HepG2 (cell line): Measurements from ENCODE around the gene STX5. TPM values are rescaled to one million over a fixed set of nuclear protein-coding genes. Genes with fewer than 3 reads are reported as not detected.

ENCODE experiments used
- ATF4 ChIP-seq, 2 experiments: fragments of 450-650 bp in 1 of 2; sonication (generic) in 1 of 2; formaldehyde crosslinking; IDR thresholded peaks; 2 replicates each; pipeline versions ENCODE4 v1.5.0 to v1.8.0; 2020 to 2022; ENCODE audit warnings: mild to moderate bottlenecking in 1 of 2, missing genetic modification reagents in 1 of 2
- FOXK1 ChIP-seq: sonication (generic); formaldehyde crosslinking; IDR thresholded peaks from 2 replicates; pipeline ENCODE4 v1.4.0; 2020; ENCODE audit warnings: low read depth, missing genetic modification reagents, borderline replicate concordance
- RNF2 ChIP-seq: fragments of 450-650 bp; conservative IDR thresholded peaks from 2 replicates; pipeline ENCODE4 v1.6.1; 2016; ENCODE audit warnings: low read depth
- RNF219 ChIP-seq: sonication (generic); formaldehyde crosslinking; IDR thresholded peaks from 2 replicates; pipeline ENCODE4 v1.5.0; 2020; ENCODE audit warnings: mild to moderate bottlenecking, missing genetic modification reagents
- SETDB1 ChIP-seq: sonication (generic); formaldehyde crosslinking; IDR thresholded peaks from 2 replicates; pipeline ENCODE4 v1.5.1; 2020; ENCODE audit warnings: missing genetic modification reagents, mild to moderate bottlenecking, borderline replicate concordance
- SMAD1 ChIP-seq: sonication (generic); formaldehyde crosslinking; IDR thresholded peaks from 2 replicates; pipeline ENCODE4 v1.4.0; 2020; ENCODE audit warnings: missing genetic modification reagents, low read depth, mild to moderate bottlenecking, borderline replicate concordance
- SMAD3 ChIP-seq: sonication (generic); formaldehyde crosslinking; IDR thresholded peaks from 2 replicates; pipeline ENCODE4 v1.4.0; 2020; ENCODE audit warnings: missing genetic modification reagents
- TEAD2 ChIP-seq: sonication (generic); formaldehyde crosslinking; IDR thresholded peaks from 2 replicates; pipeline ENCODE4 v1.9.0; 2021; ENCODE audit warnings: missing genetic modification reagents
- TFDP1 ChIP-seq: IDR thresholded peaks from 2 replicates; pipeline ENCODE4 v1.6.1; 2016; ENCODE audit warnings: missing compliant biosample characterization, missing genetic modification reagents, borderline replicate concordance
- USF2 ChIP-seq, 2 experiments: sonication (generic) in 1 of 2; formaldehyde crosslinking in 1 of 2; IDR thresholded peaks; 2 replicates each; pipeline versions ENCODE4 v1.5.1 to v1.6.1; 2011 to 2020; ENCODE audit warnings: borderline replicate concordance in 1 of 2, low read depth in 1 of 2, low read length in 1 of 2, mild to moderate bottlenecking in 1 of 2, missing genetic modification reagents in 1 of 2, moderate library complexity in 1 of 2
- ZBTB34 ChIP-seq: sonication (generic); formaldehyde crosslinking; IDR thresholded peaks from 2 replicates; pipeline ENCODE4 v1.8.0; 2022; ENCODE audit warnings: mild to moderate bottlenecking, missing genetic modification reagents
- ZBTB43 ChIP-seq: sonication (generic); formaldehyde crosslinking; conservative IDR thresholded peaks from 2 replicates; pipeline ENCODE4 v1.4.0; 2020; ENCODE audit warnings: missing genetic modification reagents
- ZBTB7A ChIP-seq: sonication (generic); formaldehyde crosslinking; IDR thresholded peaks from 2 replicates; pipeline ENCODE4 v1.8.0; 2022; ENCODE audit warnings: mild to moderate bottlenecking, missing genetic modification reagents
- ZNF30 ChIP-seq: sonication (generic); formaldehyde crosslinking; IDR thresholded peaks from 2 replicates; pipeline ENCODE4 v1.5.0; 2020; ENCODE audit warnings: mild to moderate bottlenecking, missing genetic modification reagents
- ZNF570 ChIP-seq: sonication (generic); formaldehyde crosslinking; IDR thresholded peaks from 2 replicates; pipeline ENCODE4 v1.4.0; 2020; ENCODE audit warnings: mild to moderate bottlenecking, missing genetic modification reagents, borderline replicate concordance
- ZNF691 ChIP-seq: sonication (generic); formaldehyde crosslinking; IDR thresholded peaks from 2 replicates; pipeline ENCODE4 v1.4.0; 2020; ENCODE audit warnings: missing genetic modification reagents, low read depth, mild to moderate bottlenecking, borderline replicate concordance
- polyA plus RNA-seq, 8 experiments: library from polyadenylated mRNA; depleted of rRNA in 3 of 8; stranded (reverse) in 7 of 8; unstranded in 1 of 8; fragments of >200 nt; fragmentation: Illumina TruSeq in 4 of 8; extraction: Trizol in 4 of 8; gene quantifications; 2 replicates each; pipeline versions ENCODE4 v1.2.1 to v1.2.3, GENCODE V29; 2011 to 2016; ENCODE audit warnings: low read depth in 4 of 8, missing spikeins in 1 of 8, mixed read lengths in 1 of 8; ENCODE audit not compliant: insufficient read depth in 1 of 8
- total RNA-seq, 5 experiments: library from RNA; depleted of rRNA; stranded (reverse); fragments of >200 nt; fragmentation: Illumina TruSeq; extraction: Trizol; gene quantifications; 2 replicates each; pipeline ENCODE4 v1.2.3, GENCODE V29; 2016; ENCODE audit warnings: low read depth in 1 of 5

The STX5 gene
- total and polyA plus RNA-seq, 2 of the 13 experiments (the other 11 are each of a cell fraction or from before 2014, with no cell fraction given): 26.9 to 30.0 TPM

- TF ChIP-seq USF2 (IDR thresholded peaks at IDR 0.05; ENCODE audit: low read depth, low read length) (0 out of 2 replicates have a peak, but pooled peaks have one; percentile 37), USF2 (CRISPR knock-in tag; IDR thresholded peaks at IDR 0.05; ENCODE audit: borderline replicate concordance) (peak; percentile 60; the same call in 1 of the 2 replicates), ZNF30 (peak; percentile 88; the same call in 1 of the 2 replicates), ZNF570 (no peak; the same call in 1 of the 2 replicates), ZBTB34 (CRISPR knock-in tag) (peak; percentile 82; the same call in 1 of the 2 replicates), ZBTB43 (CRISPR knock-in tag) (peak; percentile 95), SMAD1 (CRISPR knock-in tag) (peak; percentile 88; the same call in 1 of the 2 replicates), ATF4 (CRISPR knock-in tag; IDR thresholded peaks at IDR 0.05) (peak in 1 of 2 experiments; percentile 68; a peak in 1 of 4 replicates), RNF2 (peak; percentile 95), SETDB1 (CRISPR knock-in tag) (no peak), TFDP1 (CRISPR knock-in tag) (peak; percentile 99), SMAD3 (CRISPR knock-in tag) (peak; percentile 87), ZBTB7A (CRISPR knock-in tag) (peak; percentile 67; the same call in 1 of the 2 replicates), FOXK1 (peak; percentile 89; the same call in 1 of the 2 replicates), ZNF691 (CRISPR knock-in tag) (peak; percentile 81), RNF219 (CRISPR knock-in tag) (peak; percentile 82), TEAD2 (CRISPR knock-in tag) (peak; percentile 88; the same call in 1 of the 2 replicates)
Observed at GRCh38 chr11:62855571-62856332, 23.9 kb upstream of the STX5 start (continued).
